PFSK-1 (cell line): ENCODE results near the gene CAMK4.

Experiments used
- FOXP2 ChIP-seq: optimal IDR thresholded peaks from 2 replicates; pipeline ENCODE3; 2011; ENCODE audit warnings: borderline replicate concordance, control low read depth, inconsistent platforms; ENCODE audit not compliant: insufficient read depth; ENCODE audit errors: extremely low read length, extremely low read depth
- POLR2AphosphoS5 ChIP-seq: IDR thresholded peaks from 2 replicates; pipeline ENCODE4 v1.6.1; 2012; ENCODE audit warnings: low read depth, mild to moderate bottlenecking, control low read depth, low read length, moderate library complexity
- REST ChIP-seq, 2 experiments: IDR thresholded peaks; 2 replicates each; pipeline versions ENCODE4 v1.6.1 to v1.8.0; 2011 to 2012; ENCODE audit warnings: low read depth in 2 of 2, low read length in 2 of 2, control low read depth in 1 of 2, inconsistent platforms in 1 of 2, mild to moderate bottlenecking in 1 of 2, moderate library complexity in 1 of 2; ENCODE audit not compliant: insufficient read depth in 1 of 2
- SIN3A ChIP-seq: IDR thresholded peaks from 2 replicates; pipeline ENCODE4 v1.6.1; 2012; ENCODE audit warnings: mild to moderate bottlenecking, low read length, moderate library complexity, borderline replicate concordance; ENCODE audit not compliant: insufficient read depth
- TAF1 ChIP-seq: IDR thresholded peaks from 2 replicates; pipeline ENCODE4 v1.6.1; 2012; ENCODE audit warnings: low read length, control low read depth, borderline replicate concordance; ENCODE audit not compliant: insufficient read depth

CAMK4 gene

GRCh38 chr5:111494355-111494999 is 270.3 kb downstream of the CAMK4 start:
- no peak for TF ChIP-seq FOXP2
- TF ChIP-seq REST (IDR thresholded peaks at IDR 0.05; ENCODE audit: insufficient read depth in 1 of 2, low read depth in 2 of 2, low read length in 2 of 2), result no peak
- no peak for TF ChIP-seq POLR2AphosphoS5
- TF ChIP-seq TAF1, result no peak
- no peak for TF ChIP-seq SIN3A

GRCh38 chr5:111495159-111495558 is 271.0 kb downstream of the CAMK4 start:
- TF ChIP-seq REST (IDR thresholded peaks at IDR 0.05; ENCODE audit: insufficient read depth in 1 of 2, low read depth in 2 of 2, low read length in 2 of 2), result no peak
- TF ChIP-seq TAF1, result no peak
- TF ChIP-seq FOXP2, result no peak
- no peak for TF ChIP-seq SIN3A
- no peak for TF ChIP-seq POLR2AphosphoS5

- TF ChIP-seq REST (IDR thresholded peaks at IDR 0.05; ENCODE audit: insufficient read depth in 1 of 2, low read depth in 2 of 2, low read length in 2 of 2), result no peak
- TF ChIP-seq TAF1, result no peak
- no peak for TF ChIP-seq SIN3A
- no peak for TF ChIP-seq POLR2AphosphoS5
- no peak for TF ChIP-seq FOXP2
Observed at GRCh38 chr5:111498346-111498745, 274.2 kb downstream of the CAMK4 start.

GRCh38 chr5:111502956-111503355 is 278.8 kb downstream of the CAMK4 start:
- no peak for TF ChIP-seq FOXP2
- TF ChIP-seq REST (IDR thresholded peaks at IDR 0.05; ENCODE audit: insufficient read depth in 1 of 2, low read depth in 2 of 2, low read length in 2 of 2), result no peak
- no peak for TF ChIP-seq SIN3A
- no peak for TF ChIP-seq POLR2AphosphoS5
- no peak for TF ChIP-seq TAF1
